Activated CD4-positive, alpha-beta T cell treated with anti-CD3 and anti-CD28 coated beads for 48 hours (primary cell): ENCODE results near the gene ALKAL2.

Experiments used
- DNase-seq: peaks from one replicate; pipeline ENCODE4 v3.0.0-alpha.2; 2020

The ALKAL2 gene

DNA sequence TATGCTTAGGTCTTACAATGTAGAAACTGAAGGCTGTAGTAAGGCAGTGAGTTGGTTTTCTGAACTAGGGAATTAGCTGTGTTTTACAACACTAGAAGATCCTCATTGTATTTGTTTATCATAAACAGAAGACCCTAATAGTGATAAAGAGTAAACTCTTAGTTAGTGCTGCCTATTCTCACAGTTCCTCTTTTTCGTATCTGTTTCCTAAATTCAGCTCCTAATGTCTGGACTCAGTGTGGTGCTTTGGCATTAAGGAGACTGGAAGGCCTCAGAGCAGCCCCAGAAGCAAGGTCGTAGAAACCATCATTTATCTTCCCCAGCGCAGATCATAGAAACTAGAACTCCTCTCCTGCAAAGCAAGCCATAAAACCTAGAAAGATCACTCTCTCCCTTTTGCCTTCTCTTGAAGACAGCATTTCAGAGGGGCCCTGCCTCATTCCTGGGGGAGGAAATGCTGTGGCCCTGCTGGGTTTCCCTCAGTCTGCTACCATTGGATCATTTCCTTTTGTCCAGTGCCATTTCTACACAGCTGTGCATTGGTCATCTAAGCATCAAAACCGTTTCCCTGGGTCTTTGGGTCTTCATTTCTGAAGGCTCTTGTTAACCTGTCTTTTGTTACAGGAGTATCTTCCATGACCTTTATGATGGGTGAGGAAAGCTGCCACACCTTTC is 18.4 kb downstream of the ALKAL2 start:
- no peak for DNase-seq

GRCh38 chr2:268323-268722 is 19.6 kb downstream of the ALKAL2 start:
- no peak for DNase-seq

- peak; percentile 95 for DNase-seq
Measured at GRCh38 chr2:264493-265468, 23.1 kb downstream of the ALKAL2 start, which contains the start of gene ACP1. Gene ACP1, plus strand, starts transcription at chr2:264947. Its CDS starts 18 bp downstream, at chr2:264965.

DNA sequence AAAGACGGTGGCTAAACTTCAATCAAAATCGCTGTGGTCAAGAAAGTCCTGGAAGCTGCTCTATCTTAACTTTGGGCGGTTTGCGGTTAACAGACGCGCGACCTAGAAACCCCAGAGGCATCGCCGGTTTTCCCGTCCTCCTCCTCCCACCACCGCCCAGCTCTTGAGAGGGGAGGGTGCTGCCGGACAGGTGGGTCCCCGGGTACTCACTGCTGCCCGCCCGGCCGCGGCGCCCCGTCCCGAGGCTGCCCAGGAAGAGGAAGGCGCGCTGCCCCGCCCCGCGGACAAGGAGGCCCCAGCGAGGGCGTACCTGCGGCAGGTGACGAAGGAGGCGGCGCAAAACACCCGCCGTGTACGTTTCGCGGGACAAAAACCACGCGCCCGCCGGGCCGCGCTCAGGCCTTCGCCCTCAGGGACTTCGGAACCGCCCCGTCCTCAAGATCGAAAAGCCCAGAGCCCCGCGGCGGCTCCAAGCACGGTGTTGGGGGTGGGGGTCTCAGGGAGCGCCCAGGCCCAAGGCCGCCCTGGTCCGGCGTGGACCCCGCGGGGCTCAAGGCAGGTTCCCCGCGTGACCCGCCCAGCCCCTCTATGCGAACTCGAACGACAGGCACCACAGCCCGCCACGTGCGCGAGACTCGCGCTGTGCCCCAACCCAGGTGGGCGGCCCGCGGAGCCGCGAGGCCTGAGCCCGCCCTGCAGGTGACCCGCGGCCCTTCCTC is 24.0 kb downstream of the ALKAL2 start, which contains the start of gene SH3YL1:
Gene SH3YL1 (minus strand): TSS at position 259 of the 719 bp plus-strand sequence. CDS start 48 bp downstream, at position 211.
- peak; percentile 59 for DNase-seq

GRCh38 chr2:263022-263738 is 24.7 kb downstream of the ALKAL2 start:
- DNase-seq, result no peak

DNA sequence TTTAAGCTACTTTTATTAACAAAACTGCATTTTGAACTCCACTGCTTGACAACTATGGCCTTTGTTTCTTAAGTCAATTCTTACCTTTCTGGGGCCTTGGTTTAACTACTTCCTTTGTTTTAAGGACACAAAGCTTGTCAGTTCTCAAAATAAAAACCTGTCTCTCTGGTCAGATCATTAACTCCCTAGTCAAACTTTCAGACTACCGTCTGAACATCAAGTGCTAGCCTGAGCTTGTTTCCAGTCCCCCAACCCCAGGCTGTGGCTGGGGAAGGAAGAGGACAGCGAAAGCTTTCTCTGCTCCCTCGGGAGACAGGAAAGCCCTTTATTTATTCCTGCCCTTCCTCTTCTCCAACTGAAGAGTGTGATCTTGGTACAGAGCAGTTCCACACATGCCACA is 25.8 kb downstream of the ALKAL2 start:
- no peak for DNase-seq

DNA sequence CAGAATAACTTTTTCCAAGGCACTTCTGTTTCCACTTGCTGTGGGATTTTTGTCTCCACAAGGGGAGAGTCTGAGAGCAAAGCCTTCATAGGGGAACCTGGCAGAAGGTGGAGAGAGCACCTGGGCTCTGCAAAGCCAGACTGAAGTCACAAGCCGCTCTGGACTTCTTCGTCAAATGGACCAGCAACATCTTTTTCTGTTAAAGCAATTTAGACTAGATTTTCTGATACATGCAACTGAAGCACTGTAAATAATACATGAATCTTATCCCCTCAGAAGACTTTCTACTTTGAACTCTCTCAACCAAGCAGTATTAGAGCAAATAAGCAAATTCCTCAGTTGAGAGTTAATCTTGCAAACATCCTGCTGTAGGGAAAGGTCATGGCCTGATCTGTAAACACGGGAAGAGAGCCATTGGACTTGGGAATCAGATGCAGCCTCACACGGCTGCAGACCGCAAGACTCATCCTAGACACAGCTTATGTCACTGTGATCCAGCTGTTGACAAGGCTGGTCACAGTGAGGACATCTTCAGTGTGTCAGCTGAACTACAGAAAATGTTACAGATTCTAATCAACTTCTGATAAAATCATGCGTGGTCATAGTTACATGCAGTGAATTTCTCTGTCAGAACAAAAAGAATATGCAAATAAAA is 27.3 kb downstream of the ALKAL2 start:
- no peak for DNase-seq

DNA sequence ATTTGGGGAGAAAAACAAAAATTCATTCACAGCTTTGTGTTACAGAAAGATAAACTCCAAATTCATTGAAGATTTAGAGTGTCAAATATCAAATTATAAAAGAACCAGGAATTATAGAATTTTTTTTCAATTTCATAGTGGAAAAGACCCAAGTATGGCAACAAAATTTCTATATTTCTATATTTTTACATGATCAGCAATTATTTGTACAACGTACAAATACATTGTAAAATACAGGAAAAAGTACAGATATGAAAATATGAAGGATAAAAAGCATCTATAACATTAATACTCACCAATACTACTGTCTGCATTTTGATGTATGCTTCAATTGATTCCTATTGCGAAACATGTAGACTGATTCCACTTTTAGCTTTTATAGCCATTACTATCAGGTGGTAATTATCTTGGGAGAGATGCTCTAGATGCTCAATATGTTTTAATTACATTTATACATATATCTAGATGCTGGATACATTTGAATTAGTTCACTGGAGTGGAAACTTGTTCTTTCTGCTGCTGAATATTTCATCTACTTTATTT is 28.0 kb downstream of the ALKAL2 start:
- DNase-seq, result no peak

GRCh38 chr2:258933-259332 is 29.0 kb downstream of the ALKAL2 start:
- DNase-seq, result no peak

GRCh38 chr2:257842-258241 is 30.0 kb downstream of the ALKAL2 start:
- no peak for DNase-seq

DNA sequence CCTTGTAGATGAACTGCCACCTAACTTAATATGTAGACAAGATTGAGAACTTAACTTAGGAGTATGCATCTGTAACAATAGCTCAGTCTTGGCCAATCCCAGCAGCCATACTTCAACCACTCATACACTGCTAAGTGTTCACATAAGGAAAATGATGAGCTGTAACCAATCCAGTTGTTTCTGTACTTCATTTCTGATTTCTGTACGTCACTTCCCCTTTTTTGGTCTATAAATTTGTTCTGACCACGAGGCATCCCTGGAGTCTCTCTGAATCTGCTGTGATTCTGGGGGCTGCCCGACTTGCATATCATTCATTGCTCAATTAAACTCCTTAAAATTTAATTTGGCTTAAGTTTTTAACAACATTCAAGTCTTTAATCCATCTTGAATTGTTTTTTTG is 30.5 kb downstream of the ALKAL2 start:
- no peak for DNase-seq

DNA sequence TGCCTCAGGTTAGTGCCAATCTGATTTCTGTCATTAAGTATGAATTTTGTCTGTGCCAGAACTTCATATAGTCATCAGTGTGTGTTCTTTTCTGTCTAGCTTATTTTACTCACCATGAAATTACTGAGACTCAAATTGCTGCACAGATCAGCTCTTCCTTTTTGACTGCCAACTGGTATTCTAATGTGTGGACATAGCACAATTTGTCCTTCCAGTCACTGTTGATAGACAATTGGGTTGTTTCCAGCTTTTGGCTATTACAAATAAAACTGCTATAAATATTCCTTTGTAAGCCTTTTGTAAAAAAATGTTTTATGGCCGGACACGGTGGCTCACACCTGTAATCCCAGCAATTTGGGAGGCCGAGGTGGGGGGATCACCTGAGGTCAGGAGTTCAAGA is 31.8 kb downstream of the ALKAL2 start:
- DNase-seq, result no peak

DNA sequence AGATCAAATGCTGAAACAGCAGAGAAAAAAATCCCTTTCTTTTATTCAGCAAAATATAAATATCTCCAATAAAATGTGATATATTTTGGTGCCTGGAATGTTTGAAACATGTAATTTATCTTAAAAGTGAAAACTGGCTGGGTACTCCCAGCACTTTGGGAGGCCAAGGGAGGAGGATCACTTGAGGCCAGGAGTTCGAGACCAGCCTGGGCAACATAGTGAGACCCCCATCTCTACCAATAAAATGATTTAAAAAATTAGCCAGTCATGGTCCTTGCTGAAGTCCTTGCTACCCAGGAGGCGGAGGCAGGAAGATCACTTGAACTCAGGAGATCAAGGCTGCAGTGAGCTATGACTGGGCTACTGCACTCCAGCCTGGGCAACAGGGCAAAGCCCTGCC is 32.7 kb downstream of the ALKAL2 start:
- no peak for DNase-seq

- DNase-seq, result no peak
Measured at GRCh38 chr2:254241-254640, 33.6 kb downstream of the ALKAL2 start.

DNA sequence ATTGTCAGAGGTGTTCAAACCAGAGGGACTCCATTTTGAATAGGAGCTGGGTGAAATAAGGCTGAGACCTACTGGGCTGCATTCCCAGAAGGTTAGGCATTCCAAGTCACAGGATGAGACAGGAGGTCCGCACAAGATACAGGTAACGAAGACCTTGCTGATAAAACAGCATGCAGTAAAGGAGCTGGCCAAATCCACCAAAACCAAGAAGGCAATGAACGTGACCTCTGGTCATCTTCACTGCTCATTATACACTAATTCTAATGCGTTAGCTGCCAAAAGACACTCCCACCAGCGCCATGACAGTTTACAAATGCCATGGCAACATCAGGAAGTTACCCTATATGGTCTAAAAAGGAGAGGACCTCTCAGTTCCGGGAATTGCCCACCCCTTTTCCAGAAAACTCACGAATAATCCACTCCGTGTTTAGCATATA is 34.7 kb downstream of the ALKAL2 start:
- no peak for DNase-seq

- DNase-seq, result no peak
Measured at GRCh38 chr2:252001-252602, 35.8 kb downstream of the ALKAL2 start.

- no peak for DNase-seq
Measured at GRCh38 chr2:249538-250042, 38.3 kb downstream of the ALKAL2 start.

- DNase-seq, result no peak
Measured at GRCh38 chr2:248724-249123, 39.2 kb downstream of the ALKAL2 start.

GRCh38 chr2:246489-247144 is 41.3 kb downstream of the ALKAL2 start:
- peak; percentile 18 for DNase-seq

- DNase-seq, result no peak
Measured at GRCh38 chr2:244547-244946, 43.3 kb downstream of the ALKAL2 start.
